Lung (tissue), 12 donors: Measurements from ENCODE around the gene CYBC1. TPM values are rescaled to one million over a fixed set of nuclear protein-coding genes. Genes with fewer than 3 reads are reported as not detected.

Experiments used
- ATAC-seq: fragments of 200-7000 bp; cut with Tn5 transposase; one replicate; pipeline ENCODE4 v1.9.1; 2020; ENCODE audit warnings: moderate number of reproducible peaks; ENCODE audit not compliant: insufficient read depth, low FRiP score
- DNase-seq, 3 donors: peaks; one replicate each; pipeline ENCODE4 v3.0.0-alpha.2; 2013 to 2017
- H3K27ac ChIP-seq, 2 donors: one replicate each; pipeline ENCODE4 v1.5.1; 2013; ENCODE audit warnings: mild to moderate bottlenecking in 2 of 2, moderate library complexity in 2 of 2, control low read depth in 1 of 2, inconsistent platforms in 1 of 2, low read depth in 1 of 2, low read length in 1 of 2
- H3K27me3 ChIP-seq, 3 donors: one replicate each; pipeline ENCODE4 v1.5.1; 2013; ENCODE audit warnings: low read length in 2 of 3; ENCODE audit not compliant: control insufficient read depth in 3 of 3, insufficient read depth in 3 of 3
- H3K36me3 ChIP-seq, 4 donors: one replicate each; pipeline ENCODE4 v1.5.1; 2013; ENCODE audit warnings: low read length in 4 of 4, mild to moderate bottlenecking in 1 of 4, moderate library complexity in 1 of 4; ENCODE audit not compliant: control insufficient read depth in 4 of 4, insufficient read depth in 4 of 4
- H3K4me1 ChIP-seq, 5 donors: one replicate each; pipeline ENCODE4 v1.5.1; 2013; ENCODE audit warnings: low read length in 5 of 5, mild to moderate bottlenecking in 2 of 5, moderate library complexity in 1 of 5; ENCODE audit not compliant: control insufficient read depth in 5 of 5, insufficient read depth in 5 of 5
- H3K4me3 ChIP-seq: one replicate; pipeline ENCODE4 v1.5.1; 2013; ENCODE audit warnings: mild to moderate bottlenecking, control low read depth, moderate library complexity
- H3K9ac ChIP-seq, 2 donors: one replicate each; pipeline ENCODE4 v1.5.1; 2013; ENCODE audit warnings: low read length in 2 of 2, control low read depth in 1 of 2; ENCODE audit not compliant: insufficient read depth in 1 of 2
- H3K9me3 ChIP-seq, 4 donors: one replicate each; pipeline ENCODE4 v1.5.1; 2013; ENCODE audit warnings: low read length in 3 of 4, mild to moderate bottlenecking in 1 of 4, moderate library complexity in 1 of 4; ENCODE audit not compliant: control insufficient read depth in 4 of 4, insufficient read depth in 3 of 4
- CTCF ChIP-seq: IDR thresholded peaks from 2 replicates; pipeline ENCODE4 v1.5.1; 2012; ENCODE audit warnings: mild to moderate bottlenecking; ENCODE audit errors: control extremely low read depth, extremely low read depth
- WGBS, 2 donors: extraction: QIAGEN DNeasy Blood & Tissue Kit; methylation state at CpG; one replicate each; pipeline ENCODE4 v1.1.7; 2013; 5-methylcytosine and 5-hydroxymethylcytosine counted together
- polyA plus RNA-seq, 2 donors: library from polyadenylated mRNA; stranded (reverse); fragments of 200-250 nt; gene quantifications; one replicate each; pipeline ENCODE4 v1.2.1, GENCODE V29; 2013
- total RNA-seq, 2 donors: library from RNA; depleted of rRNA in 1 of 2; stranded (reverse); fragments of >200 nt in 1 of 2; gene quantifications; one replicate each; pipeline ENCODE4 v1.2.1, GENCODE V29; 2014 to 2021
- donor health status: control.
- donor health status: control.
- donor health status: Bipolar disorder and iron deficiency.
- donor health status: healthy.
- donor health status: DM: yes; HTN: yes; CAD: no.

The CYBC1 gene
- total and polyA plus RNA-seq, 4 donors, result 37.4 to 144 (median 92.0) TPM

GRCh38 chr17:82410014-82410716 is 40.4 kb downstream of the CYBC1 start:
- peaks cover 0 to 4% (median 0%) of the 10 kb centered on the region in 5 donors for H3K4me1 ChIP-seq
- H3K36me3 ChIP-seq, result peaks cover 0 to 19% (median 0%) of the 10 kb centered on the region in 4 donors
- no peaks in the 10 kb centered on the region for H3K27me3 ChIP-seq
- H3K4me3 ChIP-seq, result no peak overlapping the region
- WGBS, 2 donors, result 89 to 94% methylated on average over 14 of the region's 14 CpGs
- ATAC-seq, result no peak
- no peak for TF ChIP-seq CTCF
- no peak overlapping the region for H3K27ac ChIP-seq
- H3K9ac ChIP-seq, result no peak overlapping the region
- no peak for DNase-seq
- H3K9me3 ChIP-seq, result no peaks in the 10 kb centered on the region

GRCh38 chr17:82408938-82409318 is 41.6 kb downstream of the CYBC1 start:
- DNase-seq (no peak), ATAC-seq (no peak)
- 95% methylated on average over 21 of the region's 21 CpGs for WGBS, 2 donors
- no peaks in the 10 kb centered on the region for H3K4me1 ChIP-seq
- no peak for TF ChIP-seq CTCF
- H3K27me3 ChIP-seq, result no peaks in the 10 kb centered on the region
- peaks cover 0 to 23% (median 0%) of the 10 kb centered on the region in 4 donors for H3K36me3 ChIP-seq
- H3K4me3 ChIP-seq, result no peak overlapping the region
- H3K9me3 ChIP-seq, result no peaks in the 10 kb centered on the region
- no peak overlapping the region for H3K9ac ChIP-seq
- H3K27ac ChIP-seq, result no peak overlapping the region

- no peak overlapping the region for H3K27ac ChIP-seq
- WGBS, 2 donors, result 95 to 97% methylated on average over 15 of the region's 15 CpGs
- H3K27me3 ChIP-seq, result no peaks in the 10 kb centered on the region
- H3K36me3 ChIP-seq, result peaks cover 0 to 26% (median 0%) of the 10 kb centered on the region in 4 donors
- DNase-seq, result no peak
- no peak overlapping the region for H3K9ac ChIP-seq
- ATAC-seq, result no peak
- no peak overlapping the region for H3K4me3 ChIP-seq
- H3K4me1 ChIP-seq, result no peaks in the 10 kb centered on the region
- no peak for TF ChIP-seq CTCF
- H3K9me3 ChIP-seq, result no peaks in the 10 kb centered on the region
These were observed 42.1 kb downstream of the CYBC1 start for GRCh38 chr17:82408288-82408937.
